A549 treated with RU486 at 1 μM for 4 hours (cell line): ENCODE results near the gene FOLR2. TPM values are rescaled to one million over a fixed set of nuclear protein-coding genes. Genes with fewer than 3 reads are reported as not detected.

Source experiments
- total RNA-seq: library from RNA; stranded (reverse); fragments of 200-300 nt; extraction: Qiagen RNA extraction; gene quantifications from 5 replicates; pipeline ENCODE4 v1.2.3, GENCODE V29; 2022; ENCODE audit warnings: low read depth

Gene FOLR2
- total RNA-seq, result not detected in 5 replicates

DNA sequence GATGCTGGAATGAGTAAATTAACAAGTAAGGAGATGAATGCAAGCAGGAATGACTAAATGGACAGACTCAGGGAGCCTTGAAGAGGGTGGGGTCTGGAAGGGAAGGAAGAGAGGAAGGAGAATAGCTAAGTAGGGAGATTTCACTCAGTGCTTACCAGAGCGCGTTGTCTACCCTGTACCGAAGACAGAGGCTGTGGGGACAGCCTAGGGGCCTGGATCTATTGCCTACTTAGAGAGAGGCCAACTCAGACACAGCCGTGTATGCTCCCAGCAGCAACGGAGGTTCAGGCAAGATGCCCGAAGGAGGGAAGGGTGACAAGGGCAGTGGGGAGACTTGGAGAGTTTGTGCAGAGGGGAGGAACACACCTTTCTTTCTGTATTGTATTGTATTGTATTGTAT, at the start of gene FOLR2:
Gene FOLR2, plus strand, starts transcription at position 157 of the 400 bp plus-strand sequence. CDS start 1,791 bp downstream, outside the sequence.

DNA sequence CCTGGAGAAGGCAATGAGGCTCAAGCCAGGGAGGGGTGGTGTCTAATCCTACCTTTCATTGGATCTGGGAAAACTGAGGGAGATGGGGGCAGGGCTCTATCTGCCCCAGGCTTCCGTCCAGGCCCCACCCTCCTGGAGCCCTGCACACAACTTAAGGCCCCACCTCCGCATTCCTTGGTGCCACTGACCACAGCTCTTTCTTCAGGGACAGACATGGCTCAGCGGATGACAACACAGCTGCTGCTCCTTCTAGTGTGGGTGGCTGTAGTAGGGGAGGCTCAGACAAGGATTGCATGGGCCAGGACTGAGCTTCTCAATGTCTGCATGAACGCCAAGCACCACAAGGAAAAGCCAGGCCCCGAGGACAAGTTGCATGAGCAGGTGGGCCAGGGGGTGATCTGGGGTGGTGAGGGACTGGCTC, 24.6 kb upstream of the FOLR2 start, which contains the start of gene FOLR1:
Gene FOLR1, plus strand, starts transcription at position 180 of the 421 bp plus-strand sequence. Its CDS starts 34 bp downstream, at position 214.

DNA sequence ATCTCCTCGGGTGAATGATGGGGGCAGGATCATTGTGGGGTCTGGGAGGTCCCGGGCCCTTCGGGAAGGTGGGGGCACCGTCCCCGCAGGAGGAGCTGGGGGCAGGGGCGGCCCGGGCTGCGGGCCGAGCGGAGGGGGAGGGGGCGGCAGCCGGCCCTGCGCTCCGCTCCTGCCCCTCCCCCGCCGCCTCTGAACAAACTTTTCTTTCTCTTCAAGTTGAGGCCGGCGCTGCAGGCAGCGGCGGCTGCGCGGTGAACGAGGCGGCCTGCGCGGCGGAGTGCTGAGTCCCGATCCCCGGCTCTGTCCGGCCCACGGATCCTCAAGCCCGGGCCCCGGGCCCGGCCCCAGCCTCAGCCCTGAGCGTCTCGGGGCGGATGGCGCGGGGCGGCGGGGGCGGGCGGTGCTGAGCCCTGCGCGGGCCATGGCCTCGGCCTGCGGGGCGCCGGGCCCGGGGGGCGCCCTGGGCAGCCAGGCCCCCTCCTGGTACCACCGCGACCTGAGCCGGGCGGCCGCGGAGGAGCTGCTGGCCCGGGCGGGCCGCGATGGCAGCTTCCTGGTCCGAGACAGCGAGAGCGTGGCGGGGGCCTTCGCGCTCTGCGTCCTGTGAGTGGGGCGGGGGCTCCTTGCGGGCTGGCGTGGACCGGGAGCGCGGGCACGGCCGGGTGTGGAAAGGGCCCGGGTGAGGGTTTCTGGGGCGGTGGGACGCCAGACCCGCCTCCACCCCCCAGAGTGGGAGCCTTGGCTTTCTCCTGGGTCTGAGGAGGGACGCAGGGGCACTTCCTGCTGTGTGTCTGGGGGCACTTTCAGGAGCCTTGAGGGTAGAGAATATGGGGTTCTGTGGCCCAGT, 8.2 kb downstream of the FOLR2 start, which contains the start of gene INPPL1:
Gene INPPL1, plus strand, starts transcription at position 204 of the 847 bp plus-strand sequence. Its CDS starts 218 bp downstream, at position 422.

DNA sequence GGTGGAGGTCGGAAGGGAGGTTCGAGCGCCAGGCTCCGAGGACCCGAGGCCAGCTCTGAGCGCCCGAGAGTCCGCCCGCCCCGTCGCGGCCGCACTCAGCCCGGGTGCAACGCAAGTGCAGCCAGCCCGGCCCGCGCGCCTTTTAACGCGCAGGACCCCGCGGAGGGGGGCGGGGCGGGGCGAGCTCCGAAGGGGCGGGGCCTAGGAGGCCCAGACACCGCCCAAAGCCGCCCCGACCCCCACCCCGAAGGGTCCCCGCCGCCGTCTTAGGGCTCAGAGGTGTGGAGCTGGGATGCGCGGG, 27.4 kb downstream of the FOLR2 start, which contains the start of gene PHOX2A:
Gene PHOX2A, minus strand, starts transcription at position 117 of the 301 bp plus-strand sequence. CDS start 172 bp downstream, outside the sequence.

Other genes with a start within 250 kb of the FOLR2 start
- gene IL18BP, start 217.9 kb upstream of the FOLR2 start, total RNA-seq, result 3.6 to 4.9 TPM (median 4.2 TPM) in 5 replicates
- 56.8 to 73.1 TPM (median 68.2 TPM) in 5 replicates for gene NUMA1, start 136.3 kb upstream of the FOLR2 start, total RNA-seq
- gene LRRC51, start 135.9 kb upstream of the FOLR2 start, total RNA-seq, result 7.0 to 14.6 TPM (median 7.8 TPM) in 5 replicates
- gene LAMTOR1, start 113.5 kb upstream of the FOLR2 start, total RNA-seq, result 119 to 171 TPM (median 141 TPM) in 5 replicates
- gene TOMT, start 110.9 kb upstream of the FOLR2 start, total RNA-seq, result not detected in 5 replicates
- 77.9 to 99.4 TPM (median 91.3 TPM) in 5 replicates for gene ANAPC15, start 104.1 kb upstream of the FOLR2 start, total RNA-seq
- 0.17 to 0.70 TPM (median 0.22 TPM) in 3 of 5 replicates, not detected in the others for gene FOLR3, start 81.1 kb upstream of the FOLR2 start, total RNA-seq
- not detected in 5 replicates for gene FOLR1, start 24.7 kb upstream of the FOLR2 start, total RNA-seq
- gene INPPL1, start 8.0 kb downstream of the FOLR2 start, total RNA-seq, result 57.2 to 83.7 TPM (median 69.6 TPM) in 5 replicates
- not detected in 5 replicates for gene PHOX2A, start 27.4 kb downstream of the FOLR2 start, total RNA-seq
- gene CLPB, start 217.7 kb downstream of the FOLR2 start, total RNA-seq, result 12.2 to 21.9 TPM (median 15.7 TPM) in 5 replicates